ENCODE data around the gene USP26.
"Not testable (repeated sequence)": the region's sequence is repeated elsewhere in the genome, so short reads cannot be mapped to it uniquely, and the experiment has no call there.

USP26 gene

DNA sequence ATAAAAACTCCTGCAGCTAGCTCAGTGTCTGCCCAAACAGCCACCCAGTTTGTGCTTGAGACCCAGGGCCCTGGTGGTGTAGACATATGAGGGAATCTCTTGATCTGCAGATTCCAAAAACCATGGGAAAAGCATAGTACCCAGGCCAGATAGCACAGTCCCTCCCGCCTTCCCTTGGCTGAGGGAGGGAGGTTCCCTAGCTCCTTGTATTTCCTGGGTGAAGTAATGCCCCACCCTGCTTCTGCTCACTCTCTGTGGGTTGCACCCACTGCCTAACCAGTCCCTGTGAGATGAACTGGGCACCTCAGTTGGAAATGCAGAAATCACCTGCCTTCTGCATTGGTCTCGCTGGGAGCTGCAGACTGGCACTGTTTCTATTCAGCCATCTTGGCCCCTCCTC lies 54.6 kb downstream of the USP26 start:
- DNase-seq (ENCODE audit: low read depth, low spot score) = no peak

DNA sequence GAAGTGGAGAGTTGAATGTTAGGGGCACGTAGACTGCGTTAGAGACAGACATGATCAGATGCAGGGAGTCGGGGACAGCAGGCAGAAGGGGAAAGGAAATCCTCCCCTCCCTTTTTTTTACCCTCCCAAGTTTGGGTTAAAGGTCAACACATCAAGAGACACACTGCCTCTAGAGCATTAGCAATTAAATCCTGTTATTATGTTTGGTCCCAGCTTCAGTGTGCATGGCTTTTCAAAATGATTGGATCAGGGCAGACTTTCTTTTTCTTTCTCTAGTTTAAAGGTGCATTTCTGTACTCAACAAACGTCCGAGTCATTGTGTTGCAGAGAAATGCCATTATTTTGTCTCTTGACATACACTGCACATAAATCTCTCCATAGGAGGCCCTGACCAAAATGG lies 63.9 kb downstream of the USP26 start:
- no peak for DNase-seq (ENCODE audit: low read depth, low spot score)

DNA sequence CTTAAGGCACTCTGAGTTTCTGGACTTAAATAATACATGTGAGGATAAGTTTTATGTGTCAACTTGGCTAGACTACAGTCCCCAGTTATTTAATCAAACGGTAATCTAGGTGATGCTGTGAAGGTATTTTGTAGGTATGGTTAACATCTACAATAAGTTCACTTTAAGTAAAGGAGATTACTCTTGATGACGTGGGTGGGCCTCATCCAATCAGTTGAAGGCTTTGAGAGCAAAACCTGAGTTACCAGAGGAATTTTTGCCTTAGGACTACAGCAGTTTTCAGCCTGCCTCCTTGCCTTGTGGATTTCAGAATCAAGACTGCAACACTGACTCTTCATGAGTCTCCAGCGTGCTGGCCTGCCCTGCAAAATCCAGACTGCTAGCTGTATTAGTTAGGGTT lies 78.7 kb downstream of the USP26 start:
- no peak for DNase-seq (ENCODE audit: low read depth, low spot score)

GRCh38 chrX:133007458-133007857 lies 89.5 kb downstream of the USP26 start:
- no peak for DNase-seq (ENCODE audit: low read depth, low spot score)

DNA sequence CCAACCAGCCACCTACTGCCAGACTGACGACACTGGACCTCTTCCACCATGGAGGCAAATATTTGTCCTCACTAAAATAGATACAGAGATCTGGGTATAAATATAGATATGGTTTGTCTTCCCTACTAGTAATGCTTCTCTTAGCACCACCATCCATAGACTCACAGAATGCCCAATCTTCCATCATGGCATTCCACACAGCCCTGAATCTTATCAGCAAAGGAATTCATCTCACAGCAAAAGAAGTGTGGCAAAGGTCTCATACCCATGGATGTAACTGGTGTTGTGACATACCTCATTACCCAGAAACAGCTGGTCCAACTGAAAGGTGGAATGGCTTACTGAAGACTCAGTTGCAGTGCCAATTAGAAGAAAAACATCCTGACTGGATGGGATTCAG lies 91.3 kb downstream of the USP26 start:
- DNase-seq (ENCODE audit: low read depth, low spot score) = no peak

DNA sequence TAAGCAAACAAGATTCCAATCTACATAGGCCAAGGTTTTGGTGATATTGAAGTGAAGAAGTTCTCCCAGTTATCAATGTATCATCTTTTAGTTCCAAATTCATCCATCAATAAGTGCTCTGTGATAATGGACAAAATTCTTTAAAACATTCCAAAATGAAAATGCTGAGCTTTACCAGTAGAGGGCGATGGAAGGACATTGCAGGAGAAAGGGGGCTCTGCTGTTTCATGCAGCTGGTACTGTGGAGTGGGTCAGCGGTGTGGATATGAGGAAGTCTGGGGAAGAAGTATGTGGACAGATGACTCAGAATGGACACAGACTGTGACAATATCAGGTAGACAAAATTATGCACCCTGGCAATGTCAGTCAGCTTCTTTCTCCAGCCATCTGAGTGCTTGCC lies 91.9 kb downstream of the USP26 start:
- DNase-seq (ENCODE audit: low read depth, low spot score) = no peak

DNA sequence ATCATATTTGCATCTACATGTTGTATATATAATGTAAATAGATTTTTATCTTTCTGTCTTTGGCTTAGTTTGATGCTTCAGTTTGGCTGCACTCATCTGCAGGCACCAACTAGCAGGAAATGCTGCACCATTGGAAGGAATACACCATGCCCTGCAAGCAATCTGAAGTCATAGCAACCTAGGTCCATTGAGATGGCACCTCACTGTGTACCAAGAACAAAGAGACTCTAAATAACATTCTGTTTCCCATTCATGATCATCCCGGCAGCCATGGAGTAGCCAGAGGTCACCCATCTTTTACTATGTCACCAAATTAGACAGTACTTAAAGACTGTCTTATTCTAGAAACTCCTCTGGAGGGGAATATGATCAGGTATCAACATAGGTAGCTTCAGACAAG lies 97.7 kb downstream of the USP26 start:
- DNase-seq (ENCODE audit: low read depth, low spot score) = no peak

DNA sequence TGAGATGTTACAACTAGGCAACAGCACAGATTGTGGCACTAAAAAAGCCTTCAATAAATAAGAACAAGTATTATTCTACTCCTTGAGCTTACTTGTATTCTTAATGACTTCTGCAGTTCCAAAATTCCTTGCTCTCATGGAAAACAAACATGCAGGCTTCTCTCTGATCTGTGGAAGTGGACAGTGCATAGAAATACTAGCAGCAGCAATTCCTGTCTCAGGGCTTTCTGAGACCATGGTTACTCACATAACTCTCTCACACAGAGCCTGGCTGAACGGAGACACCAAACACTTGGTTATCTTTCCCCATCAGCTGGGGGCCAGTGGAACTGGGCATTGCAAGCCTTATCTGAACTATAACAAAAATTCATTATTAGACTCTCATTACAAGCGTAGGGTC lies 106.1 kb downstream of the USP26 start:
- DNase-seq (ENCODE audit: low read depth, low spot score) = no peak

GRCh38 chrX:132986556-132986955 lies 110.4 kb downstream of the USP26 start:
- no peak for DNase-seq (ENCODE audit: low read depth, low spot score)

- no peak for DNase-seq (ENCODE audit: low read depth, low spot score)
Measured at GRCh38 chrX:132984058-132984650, 112.8 kb downstream of the USP26 start.

DNA sequence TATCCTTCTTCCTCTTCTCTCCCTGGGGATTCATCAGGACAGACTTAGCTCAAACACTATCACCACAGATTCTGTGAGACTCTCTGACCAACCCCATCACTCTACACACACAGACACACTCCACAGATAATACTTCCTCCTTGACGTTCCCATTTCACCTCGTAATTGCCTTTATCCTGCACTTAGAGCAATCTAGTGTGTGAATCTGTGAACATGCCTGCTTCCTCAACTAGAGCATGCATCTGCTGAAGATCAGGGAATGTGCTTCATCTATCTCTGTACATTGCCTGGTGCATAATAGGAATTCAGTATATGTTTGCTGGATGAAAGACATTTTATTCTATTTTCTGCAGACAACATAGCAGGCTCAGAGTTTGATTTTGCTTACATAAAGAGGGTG lies 113.4 kb downstream of the USP26 start:
- DNase-seq (ENCODE audit: low read depth, low spot score) = no peak

DNA sequence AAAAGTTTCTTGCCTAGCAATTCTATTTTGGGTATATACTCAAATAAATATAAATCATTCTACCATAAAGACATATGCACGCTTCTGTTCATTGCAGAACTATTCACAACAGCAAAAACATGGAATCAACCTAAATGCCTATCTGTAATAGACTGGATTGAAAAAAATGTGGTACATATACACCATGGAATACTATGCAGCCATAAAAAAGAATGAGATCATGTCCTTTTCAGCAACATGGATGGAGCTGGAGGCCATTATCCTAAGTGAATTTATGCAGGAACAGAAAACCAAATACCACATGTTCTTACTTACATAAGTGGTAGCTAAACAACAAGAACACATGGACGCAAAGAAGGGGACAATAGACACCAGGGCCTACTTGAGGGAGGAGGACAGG lies 116.9 kb downstream of the USP26 start:
- not testable (repeated sequence) for DNase-seq (ENCODE audit: low read depth, low spot score)

Measured in brain pericyte (primary cell).